ENCODE results near the gene SLC26A1.

SLC26A1 gene

DNA sequence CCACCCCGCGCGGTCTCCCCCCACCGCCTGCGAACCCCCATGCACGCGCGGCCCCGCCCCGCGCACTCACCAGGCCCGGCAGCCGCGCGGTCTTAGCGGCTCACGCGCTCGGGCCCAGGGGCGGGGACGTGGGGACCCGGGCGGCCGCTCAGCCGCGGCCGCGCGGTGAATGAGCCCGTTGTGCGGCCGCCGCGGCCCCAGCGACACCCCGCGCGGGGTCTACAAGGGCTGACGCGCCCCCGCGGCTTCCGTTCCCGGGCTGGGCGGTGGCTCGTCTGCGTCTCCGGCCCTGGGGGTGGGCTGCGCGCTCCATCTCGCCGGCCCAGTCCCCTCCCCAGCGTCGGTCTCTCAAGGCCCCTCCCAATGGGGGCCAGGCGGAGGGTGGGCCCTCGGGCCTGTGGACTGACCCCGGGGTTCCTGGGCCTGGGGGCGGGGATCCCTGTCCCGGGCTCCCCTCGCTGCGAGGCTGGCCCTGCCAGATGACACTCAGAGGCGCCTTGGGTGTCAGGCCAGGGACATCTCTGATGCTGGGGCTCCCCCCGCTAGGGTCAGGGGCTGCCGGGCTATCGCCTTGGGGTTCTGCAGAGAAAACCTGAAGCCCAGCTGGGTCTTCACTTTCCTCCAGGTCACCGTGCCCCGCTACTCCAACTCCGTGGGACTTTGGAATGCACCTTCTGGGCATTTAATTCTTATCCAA is 4.3 kb upstream of the SLC26A1 start:
- DNase-seq, result peak; percentile 2

DNA sequence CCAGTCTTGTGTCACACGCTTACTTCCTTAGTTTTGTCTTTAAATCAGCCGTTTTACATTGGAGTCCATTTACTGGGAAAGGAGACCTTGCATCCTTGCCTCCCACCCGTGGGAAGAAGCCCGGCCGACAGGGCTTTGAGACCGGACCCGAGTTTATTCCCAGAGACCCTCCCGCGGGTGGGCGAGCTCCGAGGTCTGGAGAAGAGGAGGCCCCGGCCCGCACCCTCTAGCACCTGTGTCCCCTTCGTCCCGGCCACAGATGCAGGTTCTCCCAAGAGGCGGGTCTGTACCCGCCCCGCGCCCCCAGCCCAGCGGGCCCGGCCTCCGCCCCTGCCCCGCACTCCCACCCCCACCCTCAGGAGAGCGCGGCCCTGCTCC is 3.8 kb upstream of the SLC26A1 start:
- DNase-seq, result no peak

DNA sequence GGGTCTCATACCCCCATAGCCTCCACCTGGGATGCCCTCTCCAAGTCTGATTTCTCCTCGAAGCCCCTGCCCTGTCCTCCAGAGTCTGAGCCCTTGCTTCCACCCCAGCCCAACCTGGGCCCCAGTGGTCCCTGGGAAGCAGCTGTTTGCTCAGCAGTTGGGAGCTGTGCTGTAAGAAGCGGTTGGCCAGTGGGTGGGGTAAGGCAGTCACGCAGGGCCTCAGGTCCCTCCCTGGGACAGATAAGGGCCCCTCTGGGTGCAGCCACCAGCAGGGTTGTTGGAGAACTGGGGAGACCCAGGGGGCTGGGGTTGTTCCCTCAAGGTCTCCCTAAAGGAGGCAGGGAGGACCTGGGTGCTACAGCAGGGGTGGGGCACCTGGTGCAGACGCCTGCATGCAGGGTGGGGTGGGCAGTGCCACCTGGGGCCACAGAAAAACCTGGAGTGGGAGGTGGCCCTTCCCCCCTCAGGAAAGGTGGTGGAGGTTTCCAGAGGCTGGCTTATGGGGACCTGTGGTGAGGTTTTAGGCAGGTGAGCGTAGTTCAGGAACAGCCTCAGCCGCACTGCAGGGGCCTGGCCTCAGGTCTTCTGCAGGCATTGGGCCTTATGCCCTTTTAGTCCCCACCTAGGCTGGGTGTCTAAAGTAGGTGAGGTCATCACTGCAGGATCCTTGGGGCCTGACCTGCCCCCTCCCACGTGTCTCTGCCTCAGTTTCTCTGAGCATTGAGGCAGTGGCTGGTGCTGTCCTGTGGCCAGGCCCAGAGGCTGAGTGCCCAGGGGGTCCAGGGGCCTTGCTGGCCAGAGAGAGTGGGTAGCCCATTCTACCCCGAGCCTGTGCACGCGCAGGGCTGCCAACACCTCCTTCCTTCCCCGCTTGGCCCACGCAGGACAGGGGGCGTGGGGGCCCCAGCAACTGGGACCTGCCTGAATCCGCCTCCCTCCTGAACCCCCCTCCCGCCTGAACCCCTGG is 3.1 kb upstream of the SLC26A1 start:
- no peak for DNase-seq

DNA sequence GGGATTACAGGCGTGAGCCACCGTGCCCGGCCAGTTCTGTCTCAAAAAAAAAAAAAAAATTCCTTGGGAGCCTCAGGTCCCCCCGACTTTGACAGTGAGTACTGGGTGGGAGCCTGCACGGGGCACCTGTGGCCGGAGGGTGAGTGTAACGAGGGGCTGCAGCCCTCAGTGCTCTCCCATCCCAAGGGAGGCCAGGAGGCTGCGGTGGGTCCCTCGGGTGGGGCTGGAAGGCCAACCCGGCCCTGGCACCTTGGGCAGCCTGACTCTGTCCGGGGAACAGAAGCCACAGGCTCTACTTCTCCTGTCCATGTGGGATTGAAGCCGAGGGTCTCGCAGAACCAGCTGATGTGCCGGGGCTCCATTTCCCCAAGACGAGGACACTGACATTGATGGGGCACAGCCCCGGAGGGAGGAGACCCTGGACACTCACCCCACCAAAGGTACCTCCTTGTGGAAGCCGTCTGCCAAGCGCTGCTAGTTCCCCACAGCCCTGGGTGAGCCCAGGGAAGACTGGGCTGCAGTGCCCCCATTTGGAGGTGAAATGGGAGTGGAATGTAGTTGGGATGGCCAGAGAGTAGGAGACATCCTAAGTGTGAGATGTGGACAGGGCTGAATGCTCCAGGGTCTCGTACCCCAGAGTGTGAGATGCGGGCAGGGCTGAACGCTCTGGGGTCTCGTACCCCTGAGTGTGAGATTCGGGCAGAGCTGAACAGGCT is 2.3 kb upstream of the SLC26A1 start:
- DNase-seq, result no peak

DNA sequence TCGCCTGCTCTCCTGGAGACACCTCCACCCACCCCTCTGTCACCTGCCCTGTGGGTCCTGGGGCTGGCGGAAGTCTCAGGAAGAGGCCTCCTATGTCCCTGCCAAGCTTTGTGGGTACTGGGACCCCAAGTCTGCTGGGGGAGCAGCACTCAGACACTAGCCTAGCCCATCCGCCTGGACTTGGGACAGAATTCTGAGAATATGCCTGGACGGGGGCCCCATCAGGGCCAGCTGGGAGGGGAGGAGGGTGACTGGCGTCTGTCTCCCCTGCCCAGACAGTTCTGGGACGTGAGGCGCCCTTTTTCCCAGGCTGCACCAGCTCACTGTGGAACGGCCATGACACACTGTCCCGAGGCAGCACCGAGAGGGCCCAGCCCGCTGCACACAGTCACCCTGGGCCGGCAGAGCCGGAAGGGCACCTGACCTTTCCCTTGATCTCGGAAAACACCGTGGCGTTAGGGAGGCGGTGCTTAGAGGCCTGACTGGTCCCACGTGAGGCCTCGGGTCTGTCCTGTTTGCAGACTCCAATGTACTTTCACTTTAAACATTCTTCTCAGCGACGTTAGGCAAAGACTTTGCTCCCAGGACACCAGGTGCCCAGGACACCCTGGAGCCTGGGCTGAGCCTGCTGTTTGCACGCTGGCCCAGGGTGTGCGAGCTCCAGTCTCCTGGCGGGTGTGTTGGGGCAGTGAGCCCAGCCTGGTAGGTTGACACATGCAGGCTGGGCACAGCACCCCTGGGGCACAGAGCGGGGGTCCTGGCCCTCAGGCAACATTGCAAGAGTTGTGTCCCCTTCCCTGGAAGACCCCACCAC is 700 bp downstream of the SLC26A1 start:
- no peak for DNase-seq

DNA sequence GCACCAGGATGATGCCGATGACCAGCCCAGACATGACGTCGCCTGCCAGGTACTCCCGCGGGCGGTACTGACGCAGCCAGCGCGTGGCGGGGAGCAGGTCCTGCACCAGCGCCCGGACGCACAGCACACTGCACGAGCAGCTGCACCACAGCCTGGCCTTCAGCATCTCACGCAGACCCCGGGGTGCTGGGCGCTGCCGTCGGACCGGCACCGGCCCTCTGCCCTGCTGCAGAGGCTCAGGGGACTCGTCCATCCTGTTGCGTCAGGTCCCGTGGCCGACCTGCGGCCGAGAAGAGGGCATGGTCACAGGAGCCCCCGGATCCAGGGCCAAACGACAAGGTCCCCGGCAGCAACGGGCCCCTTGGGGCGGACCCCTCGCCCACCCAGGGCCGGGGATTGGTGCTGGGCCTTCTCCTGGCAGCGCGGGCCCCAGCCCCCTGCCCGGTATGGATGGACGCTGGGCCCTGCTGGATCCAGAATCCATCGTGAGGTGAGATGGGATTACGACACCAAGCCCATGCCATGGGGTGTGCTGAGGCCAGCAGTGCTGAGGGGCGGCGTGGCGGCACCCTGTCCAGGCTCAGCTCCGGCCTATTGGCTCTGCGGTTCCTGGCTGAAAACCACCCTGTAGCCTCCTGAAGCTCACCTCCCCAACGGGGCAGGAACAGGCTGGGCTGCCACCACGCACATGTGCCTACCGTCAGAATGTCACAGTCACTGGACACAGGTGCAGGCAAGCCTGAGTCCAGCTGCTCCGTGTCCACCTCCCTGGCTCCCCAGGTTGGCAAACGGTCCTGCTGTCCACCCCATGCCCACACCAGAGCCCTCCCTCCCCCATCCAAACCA is 1.5 kb downstream of the SLC26A1 start:
- DNase-seq, result no peak

DNA sequence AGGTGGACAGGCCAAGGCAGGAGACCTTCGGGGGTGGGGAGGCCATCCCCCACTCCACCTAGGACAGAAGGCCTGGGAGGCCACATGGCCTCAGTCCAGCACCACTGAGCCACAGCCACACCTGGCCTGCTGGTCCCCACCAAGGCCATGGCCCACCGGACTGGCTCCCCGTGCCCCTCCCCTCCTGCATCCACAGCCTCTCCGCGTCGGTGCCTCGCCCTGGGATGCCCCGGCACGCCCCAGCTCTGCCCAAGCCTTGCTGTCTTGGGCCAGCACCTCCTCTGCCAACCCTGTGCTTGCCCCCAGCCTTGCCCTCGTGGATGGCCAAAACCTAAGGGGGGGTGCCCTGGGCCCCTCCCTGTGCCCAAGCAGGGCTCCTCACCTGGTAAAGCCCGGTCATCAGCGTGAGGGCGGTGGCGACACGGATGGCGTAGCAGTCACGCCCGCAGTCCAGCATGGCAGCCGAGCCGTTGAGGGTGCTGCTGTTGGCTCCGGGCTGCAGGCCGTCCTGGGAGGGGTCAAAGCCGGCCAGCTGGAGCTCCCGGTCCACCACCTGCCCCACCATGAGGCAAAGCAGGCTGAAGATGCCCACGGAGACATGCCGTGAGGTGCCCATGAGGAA is 2.3 kb downstream of the SLC26A1 start:
- DNase-seq, result no peak

DNA sequence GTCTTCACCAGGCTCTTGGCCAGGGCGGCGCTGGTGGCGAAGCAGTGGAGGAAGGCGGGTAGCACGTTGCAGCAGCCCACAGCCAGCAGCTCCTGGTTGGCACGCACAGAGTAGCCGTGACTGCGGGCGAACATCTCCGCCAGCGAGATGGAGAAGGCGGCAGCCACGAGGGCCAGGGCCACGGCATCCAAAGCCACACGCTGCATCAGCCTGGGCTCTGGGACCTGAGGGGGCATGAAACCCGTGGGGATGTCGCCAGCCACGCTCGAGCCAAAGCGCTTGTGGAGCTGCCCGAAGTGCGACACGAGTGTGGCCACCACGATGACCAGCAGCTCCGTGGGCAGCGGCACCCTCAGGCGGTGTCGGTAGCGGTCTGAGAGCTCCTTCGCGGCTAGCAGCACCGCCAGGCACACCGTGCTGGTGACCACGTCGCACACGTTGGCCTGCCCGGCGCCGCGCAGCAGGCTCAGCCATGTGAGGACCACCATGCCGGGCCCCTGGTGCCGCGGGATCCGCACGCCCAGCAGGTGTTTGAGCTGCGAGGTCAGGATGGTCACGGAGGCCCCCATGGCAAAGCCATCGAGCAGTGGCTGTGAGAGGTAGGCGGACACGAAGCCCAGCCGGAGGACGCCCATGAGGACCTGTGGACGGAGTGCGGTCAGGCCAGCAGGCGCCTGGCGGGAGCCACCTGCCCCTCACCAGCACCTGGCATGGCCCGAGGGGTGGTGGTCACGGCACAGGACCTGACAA is 3.3 kb downstream of the SLC26A1 start:
- no peak for DNase-seq

DNA sequence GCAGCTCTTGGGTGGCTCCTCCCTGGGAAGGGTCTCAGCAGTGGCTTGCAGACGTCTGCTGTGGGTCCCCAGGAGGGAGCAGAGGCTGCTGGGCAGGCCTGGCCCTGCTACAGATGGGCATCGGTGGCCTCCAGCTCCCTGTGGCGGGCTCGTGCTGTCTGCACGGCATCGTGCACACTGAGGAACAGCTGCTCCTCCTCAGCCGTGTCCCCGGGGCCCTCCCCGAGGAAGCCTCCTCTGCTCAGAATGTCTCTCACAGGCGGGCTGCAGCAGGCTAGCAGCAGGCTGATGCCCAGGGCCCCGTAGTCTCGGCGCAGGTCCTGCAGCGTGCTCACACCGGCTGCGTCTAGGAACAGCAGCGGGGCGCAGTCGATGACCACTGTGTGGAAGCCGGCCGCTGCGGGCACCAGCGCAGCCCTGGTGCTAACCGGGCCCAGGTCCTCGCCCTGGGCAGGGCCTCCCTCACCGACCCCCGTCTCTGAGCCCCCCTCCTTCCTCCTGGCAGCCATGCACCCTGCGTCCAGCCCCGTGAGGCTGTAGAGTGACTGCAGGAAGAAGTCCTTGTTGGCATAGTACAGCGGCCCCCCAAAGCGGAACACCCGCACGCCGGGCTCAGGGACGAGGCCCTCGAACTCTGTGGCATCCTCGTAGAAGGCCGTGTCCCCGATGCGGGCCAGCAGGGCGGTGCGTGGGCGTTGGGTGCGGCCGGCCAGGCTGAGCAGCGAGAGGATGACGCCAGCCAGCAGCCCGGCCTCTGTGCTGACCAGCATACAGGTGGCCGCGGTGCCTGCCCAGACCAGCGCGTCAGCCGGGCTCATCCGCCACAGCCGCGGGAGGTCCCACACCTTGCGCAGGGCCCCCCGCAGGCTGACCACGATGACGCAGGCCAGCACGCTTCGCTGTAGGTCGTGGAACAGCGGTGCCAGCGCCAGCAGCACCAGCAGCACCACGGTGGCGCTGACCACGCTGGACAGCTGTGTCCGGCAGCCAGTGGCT is 4.2 kb downstream of the SLC26A1 start:
- no peak for DNase-seq

DNA sequence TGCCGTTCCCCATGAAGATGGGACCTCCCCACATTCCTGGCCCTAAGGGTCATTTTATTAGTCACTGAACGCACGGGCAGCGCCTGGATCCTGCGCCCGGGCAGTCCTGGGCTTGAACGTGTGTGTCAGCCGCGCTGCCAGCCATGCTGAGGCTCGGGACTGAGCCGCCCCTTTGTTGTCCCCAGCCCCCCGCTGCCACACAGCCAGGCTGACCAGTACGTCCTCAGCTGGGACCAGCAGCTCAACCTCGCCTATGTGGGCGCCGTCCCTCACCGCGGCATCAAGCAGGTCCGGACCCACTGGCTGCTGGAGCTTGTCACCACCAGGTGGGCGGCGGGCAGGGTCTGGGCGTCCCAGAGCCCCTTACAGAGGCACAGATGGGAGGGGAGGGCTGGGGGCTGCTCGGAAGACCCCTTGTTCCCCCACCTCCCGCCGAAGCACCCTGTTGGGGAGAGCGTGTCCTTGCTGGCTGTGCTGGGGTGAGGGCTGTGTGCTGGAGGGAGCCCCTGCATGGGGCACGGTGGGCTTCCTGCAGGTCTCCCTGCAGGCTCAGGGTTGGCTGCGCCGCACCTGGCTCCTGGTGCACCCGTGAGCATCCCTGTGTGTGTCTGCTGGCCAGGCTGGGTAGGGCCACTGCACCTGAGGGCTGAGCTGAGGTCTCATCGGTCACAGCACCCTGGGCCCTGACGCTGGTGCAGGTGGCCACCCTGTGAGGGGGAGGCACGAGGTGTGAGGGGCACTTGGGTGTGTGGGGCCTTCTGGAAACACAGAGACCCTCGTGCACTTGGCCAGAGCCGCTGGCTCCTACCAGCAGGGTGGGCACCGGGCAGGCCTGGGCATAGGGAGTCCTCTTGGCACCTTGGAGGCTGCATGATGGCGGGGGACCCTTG is 5.3 kb downstream of the SLC26A1 start:
- DNase-seq, result no peak

DNA sequence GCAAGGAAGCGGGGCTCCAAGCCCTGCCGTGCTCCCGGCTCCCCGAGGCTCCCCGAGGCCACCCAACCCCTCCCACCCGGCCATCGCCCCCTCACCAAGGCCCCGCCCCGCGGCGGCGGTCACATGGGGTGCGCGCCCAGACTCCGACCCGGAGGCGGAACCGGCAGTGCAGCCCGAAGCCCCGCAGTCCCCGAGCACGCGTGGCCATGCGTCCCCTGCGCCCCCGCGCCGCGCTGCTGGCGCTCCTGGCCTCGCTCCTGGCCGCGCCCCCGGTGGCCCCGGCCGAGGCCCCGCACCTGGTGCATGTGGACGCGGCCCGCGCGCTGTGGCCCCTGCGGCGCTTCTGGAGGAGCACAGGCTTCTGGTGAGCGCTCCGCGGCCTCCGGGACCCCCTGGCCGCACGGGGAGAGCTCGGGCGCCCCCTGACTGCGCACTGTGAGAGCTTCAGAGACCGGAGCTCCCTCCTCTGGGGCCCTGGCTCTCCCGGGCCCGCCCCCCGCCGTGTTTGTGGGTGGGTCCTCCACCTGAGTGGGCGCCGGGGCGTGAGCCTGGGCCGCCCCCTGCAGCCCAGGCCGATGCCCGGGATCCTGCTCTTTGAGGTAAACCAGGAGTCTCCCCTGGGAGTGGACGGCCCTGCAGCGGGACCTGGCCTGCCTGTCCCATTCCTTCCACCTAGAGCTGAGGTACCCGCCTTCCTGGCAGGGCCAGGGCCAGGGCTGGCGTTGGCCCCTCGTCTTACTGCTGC is 6.2 kb downstream of the SLC26A1 start, which contains the start of gene IDUA:
Gene IDUA, plus strand, starts transcription at position 166 of the 745 bp plus-strand sequence. Its CDS starts 41 bp downstream, at position 207.
- DNase-seq, result peak; percentile 85

DNA sequence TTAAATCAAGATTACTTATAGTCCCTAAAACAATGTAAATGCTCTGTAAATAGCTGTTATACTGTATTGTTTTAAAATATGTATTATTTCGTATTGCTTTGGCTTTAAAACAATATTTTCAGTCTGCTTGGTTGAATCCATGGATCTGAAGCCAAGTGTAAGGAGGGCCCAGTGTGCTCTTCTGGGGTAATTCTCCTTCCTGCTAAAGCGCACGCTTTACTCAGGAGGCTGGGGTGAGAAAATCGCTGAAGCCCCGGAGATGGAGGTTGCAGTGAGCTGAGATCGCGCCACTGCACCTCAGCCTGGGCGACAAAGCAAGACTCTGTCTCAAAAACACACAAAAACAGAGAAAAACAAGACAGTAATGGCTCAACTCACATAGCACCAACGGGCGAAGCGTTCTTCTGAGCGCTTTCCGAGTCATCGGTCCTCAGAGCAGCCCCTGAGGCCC is 6.8 kb downstream of the SLC26A1 start:
- DNase-seq, result no peak

DNA sequence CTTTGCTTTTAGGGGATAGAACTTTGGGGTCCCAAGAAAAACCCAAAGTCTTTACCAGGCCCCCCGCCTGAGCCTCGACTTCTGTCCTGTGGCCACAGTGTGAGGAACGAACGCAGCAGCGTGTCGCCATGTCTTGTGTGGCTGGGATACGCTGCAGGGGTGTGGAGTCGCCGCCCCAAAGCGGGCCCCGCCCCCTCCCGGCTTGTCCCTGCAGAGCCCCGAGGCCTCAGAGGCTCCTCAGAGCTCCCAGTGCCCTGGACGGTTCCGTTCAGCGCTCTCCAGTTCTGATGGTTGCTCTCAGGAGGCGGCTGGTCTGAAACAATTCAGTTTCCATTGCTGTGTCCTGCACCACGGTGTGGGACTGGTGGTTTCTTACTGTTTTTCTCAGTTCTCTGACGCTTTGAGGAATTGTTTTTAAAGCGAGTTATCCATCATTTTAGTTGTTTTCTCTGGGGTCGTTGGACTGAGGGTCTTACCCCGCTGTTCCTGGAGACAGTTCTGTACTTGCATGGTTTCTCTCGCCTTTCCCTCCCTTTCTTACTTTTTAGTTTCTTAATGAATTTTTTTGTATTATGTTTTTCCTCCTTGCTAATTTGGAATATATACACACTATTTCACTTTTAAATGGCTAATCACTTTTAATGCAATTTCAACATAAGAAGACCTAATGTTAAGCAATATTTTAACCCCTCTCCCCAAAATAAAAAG is 7.9 kb downstream of the SLC26A1 start:
- peak; percentile 81 for DNase-seq

DNA sequence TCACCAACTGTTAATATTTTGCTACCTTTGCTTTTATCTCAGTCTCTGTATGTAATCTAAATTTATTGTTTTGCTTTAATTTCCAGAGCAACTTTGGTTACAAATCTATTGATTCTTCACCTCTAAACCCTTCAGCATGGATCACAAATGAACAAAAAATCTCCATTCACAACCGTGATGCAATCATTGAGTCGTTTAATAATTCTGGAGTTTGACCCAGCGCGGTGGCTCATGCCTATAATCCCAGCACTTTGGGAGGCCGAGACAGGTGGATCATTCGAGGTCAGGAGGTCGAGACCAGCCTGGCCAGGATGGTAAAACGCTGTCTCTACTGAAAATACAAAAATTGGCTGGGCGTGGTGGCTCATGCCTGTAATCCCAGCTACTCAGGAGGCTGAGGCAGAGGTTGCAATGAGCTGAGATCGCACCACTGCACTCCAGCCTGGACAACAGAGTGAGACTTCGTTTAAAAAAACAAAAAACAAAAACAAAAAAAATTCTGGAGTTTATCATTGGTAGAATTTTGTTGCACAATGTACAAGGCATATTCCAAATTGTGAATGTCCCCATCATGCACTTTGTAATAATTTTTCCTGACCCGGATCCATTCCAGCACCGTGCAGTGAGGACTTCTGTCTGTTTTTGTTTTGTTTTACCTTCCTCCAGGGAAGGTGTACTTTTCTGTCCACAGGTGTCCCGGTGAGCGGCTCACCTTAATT is 8.7 kb downstream of the SLC26A1 start:
- DNase-seq, result no peak

DNA sequence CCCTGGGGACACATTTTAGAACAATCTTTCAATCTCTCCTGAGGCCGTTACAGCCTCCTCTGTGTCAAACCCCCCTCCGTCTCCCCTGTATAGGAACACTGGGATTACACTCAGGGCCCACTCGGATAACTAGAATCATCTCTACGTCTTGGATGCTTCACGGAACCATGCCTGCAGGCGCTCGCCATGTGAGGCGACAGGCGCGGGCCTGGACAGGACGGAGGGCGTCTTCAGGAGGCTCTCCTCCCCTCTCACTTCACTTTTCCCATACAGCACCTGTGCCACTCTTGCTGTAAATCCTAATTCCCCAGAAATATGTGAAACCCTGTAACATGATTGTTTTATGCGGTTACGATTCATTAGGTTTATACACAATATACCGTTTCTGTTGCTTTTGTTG is 10.4 kb downstream of the SLC26A1 start:
- DNase-seq, result no peak

DNA sequence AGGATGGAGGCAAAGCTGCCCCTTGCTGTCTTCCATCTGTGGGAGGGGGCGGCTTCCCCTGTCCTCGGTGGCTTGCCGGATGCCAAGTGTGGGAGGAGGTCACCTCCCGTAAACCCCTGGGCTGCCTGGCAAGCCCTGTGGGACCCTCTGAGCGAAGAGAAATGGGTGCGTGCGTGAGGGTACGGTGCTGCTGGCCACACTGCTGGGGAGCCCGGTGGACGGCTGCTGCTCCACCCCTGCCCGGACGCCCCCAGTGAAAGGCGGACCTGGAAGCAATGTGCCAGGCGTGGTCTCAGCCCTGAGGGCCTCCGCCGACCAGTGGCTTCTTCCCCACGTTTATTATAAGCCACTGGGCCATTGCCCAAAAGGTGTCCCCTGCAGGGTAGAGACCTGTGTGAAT is 10.9 kb downstream of the SLC26A1 start:
- no peak for DNase-seq
